Measurements from ENCODE around the gene APOO.
"Not testable (repeated sequence)": the region's sequence is repeated elsewhere in the genome, so short reads cannot be mapped to it uniquely, and the experiment has no call there.

APOO gene

DNA sequence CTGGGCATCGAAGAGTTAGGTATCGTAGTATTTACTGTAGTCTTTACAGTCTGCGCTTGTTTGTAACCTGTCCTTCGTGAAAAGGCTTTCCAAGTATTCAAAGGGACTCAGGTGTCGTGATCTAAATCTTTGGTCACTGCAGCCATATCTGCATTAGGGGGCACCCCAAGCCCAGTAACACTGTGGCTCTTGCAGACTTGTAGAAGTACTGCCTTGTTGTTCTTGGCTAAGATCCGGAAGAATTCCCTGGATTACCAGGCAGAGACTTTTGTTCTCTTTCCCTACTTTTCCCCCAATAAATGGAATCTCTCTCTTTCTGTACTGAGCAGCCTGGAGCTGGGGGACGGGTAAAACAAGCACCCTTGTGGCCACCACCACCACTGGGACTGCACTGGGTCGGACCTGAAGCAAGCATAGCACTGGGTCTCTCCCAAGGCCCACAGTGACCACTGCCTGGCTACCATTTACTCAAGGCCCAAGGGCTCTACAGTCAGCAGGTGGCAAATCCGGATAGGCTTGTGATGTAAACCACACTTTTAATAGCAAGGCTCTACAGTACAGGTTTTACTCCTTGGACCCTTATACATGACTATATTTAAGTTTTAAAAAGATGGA is 12.1 kb upstream of the APOO start:
- H3K27ac Mint-ChIP-seq: no peak overlapping the region
- no peaks in the 10 kb centered on the region for H3K27me3 Mint-ChIP-seq
- no peak for ATAC-seq
- no peak overlapping the region for H3K4me3 Mint-ChIP-seq
- no peaks in the 10 kb centered on the region for H3K9me3 Mint-ChIP-seq
- H3K36me3 Mint-ChIP-seq: no peaks in the 10 kb centered on the region
- H3K4me1 Mint-ChIP-seq: no peaks in the 10 kb centered on the region

DNA sequence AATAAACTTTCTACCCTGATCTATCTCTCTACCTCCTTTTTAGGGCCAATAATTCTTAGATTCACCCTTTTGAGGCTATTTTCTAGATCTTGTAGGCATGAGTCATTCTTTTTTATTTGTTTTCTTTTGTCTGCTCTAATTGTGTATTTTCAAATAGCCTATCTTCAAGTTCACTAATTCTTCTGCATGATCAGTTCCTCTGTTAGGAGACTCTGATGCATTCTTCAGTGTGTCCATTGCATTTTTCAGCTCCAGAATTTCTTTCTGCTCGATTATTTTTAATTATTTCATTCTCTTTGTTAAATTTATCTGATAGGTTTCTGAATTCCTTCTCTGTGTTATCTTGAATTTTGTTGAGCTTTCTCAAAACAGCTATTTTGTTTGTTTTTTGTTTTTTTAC is 11.4 kb upstream of the APOO start:
- no peak overlapping the region for H3K27ac Mint-ChIP-seq
- no peaks in the 10 kb centered on the region for H3K27me3 Mint-ChIP-seq
- no peaks in the 10 kb centered on the region for H3K36me3 Mint-ChIP-seq
- no peak for ATAC-seq
- no peaks in the 10 kb centered on the region for H3K4me1 Mint-ChIP-seq
- no peak overlapping the region for H3K4me3 Mint-ChIP-seq
- H3K9me3 Mint-ChIP-seq: no peaks in the 10 kb centered on the region

DNA sequence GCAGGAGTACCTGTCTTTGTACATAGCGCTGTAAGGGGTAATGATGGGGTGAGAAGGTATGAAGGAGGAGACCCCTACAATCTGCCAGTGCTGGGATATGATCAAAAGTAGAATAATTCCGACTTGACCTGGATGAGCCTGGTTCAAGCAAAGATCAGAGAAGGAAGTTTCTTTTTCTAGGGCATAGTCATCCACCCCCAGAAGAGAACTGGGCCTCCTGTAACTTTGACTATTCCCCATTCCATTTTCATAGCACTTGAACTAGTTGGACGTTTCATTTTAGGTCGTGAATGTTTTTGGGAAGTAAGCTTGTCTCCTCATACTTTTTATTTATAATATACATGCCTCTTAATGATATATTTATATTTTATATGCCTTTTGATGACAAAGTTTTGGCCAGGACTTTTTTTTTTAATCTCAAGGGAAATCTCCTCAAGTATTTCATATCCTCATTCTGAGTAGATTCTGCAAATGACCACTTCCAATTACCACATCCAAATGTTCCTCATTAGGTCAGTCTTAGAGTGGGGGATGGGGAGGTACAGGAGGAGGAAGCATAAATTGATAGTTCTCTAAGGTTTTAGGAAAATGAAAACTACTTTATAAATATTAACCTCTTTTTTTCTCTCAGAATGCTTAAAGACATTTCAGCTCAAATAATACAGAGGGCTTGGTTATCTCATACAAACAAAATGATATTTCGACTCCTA is 3.5 kb upstream of the APOO start:
- ATAC-seq: no peak
- Mint-ChIP-seq H3K27me3 (no peaks in the 10 kb centered on the region), H3K27ac (no peak overlapping the region), H3K9me3 (no peaks in the 10 kb centered on the region), H3K4me3 (no peak overlapping the region), H3K36me3 (no peaks in the 10 kb centered on the region), H3K4me1 (peaks cover 6% of the 10 kb centered on the region)

DNA sequence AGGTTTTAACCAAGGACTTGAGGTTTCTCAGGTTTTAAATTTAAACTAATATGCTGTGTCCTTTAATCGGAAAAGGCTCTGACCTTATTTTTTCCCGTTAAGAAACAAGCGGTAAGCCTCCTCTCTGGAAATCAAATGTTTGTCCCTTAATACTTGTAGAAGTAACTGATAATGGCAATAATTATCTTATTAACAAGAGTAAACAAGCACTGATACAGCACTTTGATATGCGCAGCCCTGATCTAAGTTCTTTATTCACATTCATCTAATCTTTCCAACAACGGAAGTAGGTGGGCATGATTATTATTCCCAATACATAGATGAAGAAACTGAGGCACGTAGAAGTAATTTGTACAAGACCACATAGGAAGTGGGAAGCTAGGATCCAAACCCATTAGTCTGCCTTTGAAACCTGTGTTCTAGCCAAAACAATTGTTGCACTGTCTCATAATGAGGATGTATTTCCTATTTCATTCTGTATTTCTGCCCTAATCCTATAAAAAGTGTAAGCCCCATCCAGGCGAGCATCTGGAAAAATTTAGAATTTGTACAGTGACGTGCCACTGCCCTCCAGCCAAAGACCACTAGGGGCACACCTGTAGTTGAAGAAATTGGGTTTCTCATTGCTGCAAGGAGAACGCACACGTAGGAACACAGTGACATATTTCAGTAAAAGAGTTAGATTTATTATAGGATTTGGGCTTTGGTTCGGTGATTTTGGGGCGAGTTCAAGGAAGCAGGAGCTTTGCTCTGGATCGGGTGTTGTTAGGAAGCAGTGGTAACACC is 674 bp upstream of the APOO start:
- no peak for ATAC-seq
- H3K9me3 Mint-ChIP-seq: no peaks in the 10 kb centered on the region

DNA sequence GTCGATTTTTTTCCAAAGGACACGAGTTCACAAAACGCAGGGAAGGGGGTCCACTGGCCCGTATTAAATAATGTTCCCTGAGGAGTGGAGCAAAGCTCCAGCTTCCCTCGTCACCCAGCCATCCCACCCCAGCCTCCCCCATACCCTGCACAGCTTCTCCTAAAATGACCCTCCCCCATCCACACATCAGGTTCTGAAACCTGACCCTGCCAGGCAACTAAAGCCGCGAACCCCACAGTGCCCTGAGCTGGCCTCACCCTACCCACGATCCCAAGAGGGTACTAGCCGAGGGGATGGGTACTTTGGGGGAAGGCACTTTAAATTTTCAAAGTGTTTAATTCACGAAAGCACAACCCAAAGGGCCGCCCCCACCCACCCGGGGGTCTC is 634 bp downstream of the APOO start:
- Mint-ChIP-seq H3K4me3 (peak overlapping the region; percentile 83), H3K27me3 (no peaks in the 10 kb centered on the region), H3K27ac (peak overlapping the region; percentile 73), H3K4me1 (peaks cover 6% of the 10 kb centered on the region), H3K36me3 (no peaks in the 10 kb centered on the region), H3K9me3 (no peaks in the 10 kb centered on the region)
- ATAC-seq: no peak

More for the DNA sequence above, 674 bp upstream of the APOO start:
- Mint-ChIP-seq H3K27ac (peak overlapping the region; percentile 73), H3K4me1 (peaks cover 6% of the 10 kb centered on the region), H3K36me3 (no peaks in the 10 kb centered on the region), H3K27me3 (no peaks in the 10 kb centered on the region), H3K4me3 (peak overlapping the region; percentile 83)

DNA sequence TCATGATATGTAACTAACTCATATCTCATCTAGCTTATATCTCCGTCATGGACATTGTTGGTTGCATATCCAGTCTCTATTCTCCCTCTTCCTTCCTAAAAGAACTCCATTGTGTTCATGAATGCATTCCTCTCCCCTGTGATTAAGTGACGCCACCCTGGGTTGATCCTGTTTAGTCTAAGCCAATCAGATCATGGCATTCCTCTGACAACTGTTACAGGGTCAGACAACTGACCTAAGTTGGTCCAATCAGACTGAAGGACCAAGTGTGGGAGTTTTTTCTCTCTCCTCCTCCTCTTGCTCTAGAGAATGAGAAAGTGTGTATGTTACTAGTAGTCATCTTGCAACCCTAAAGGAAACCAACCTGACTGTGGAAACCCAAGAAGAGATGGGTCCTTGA is 3.6 kb downstream of the APOO start:
- Mint-ChIP-seq H3K27ac (peak overlapping the region; percentile 17), H3K9me3 (no peaks in the 10 kb centered on the region), H3K27me3 (no peaks in the 10 kb centered on the region), H3K4me1 (peaks cover 6% of the 10 kb centered on the region), H3K4me3 (no peak overlapping the region), H3K36me3 (no peaks in the 10 kb centered on the region)
- ATAC-seq: no peak

DNA sequence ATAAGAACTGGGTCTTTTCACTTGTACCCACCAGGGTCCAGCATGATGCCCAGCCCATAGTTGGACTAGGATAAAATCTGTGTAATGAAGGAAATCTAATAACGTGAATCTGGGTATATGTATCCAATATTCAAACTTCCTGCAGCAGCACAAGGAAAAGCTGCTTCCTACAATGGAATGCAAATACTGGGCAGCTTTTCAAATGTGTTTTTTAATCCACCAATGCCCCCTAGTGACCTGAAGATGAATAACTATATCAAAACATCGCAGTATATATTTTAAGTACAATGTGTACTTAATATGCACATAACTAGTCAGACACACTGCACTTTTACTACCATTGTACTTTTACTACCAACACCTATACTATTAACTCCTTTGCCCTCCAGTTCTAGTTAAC is 5.3 kb downstream of the APOO start:
- no peak overlapping the region for H3K27ac Mint-ChIP-seq
- no peak overlapping the region for H3K4me3 Mint-ChIP-seq
- no peaks in the 10 kb centered on the region for H3K9me3 Mint-ChIP-seq
- no peaks in the 10 kb centered on the region for H3K27me3 Mint-ChIP-seq
- ATAC-seq: no peak
- no peaks in the 10 kb centered on the region for H3K36me3 Mint-ChIP-seq
- no peaks in the 10 kb centered on the region for H3K4me1 Mint-ChIP-seq

DNA sequence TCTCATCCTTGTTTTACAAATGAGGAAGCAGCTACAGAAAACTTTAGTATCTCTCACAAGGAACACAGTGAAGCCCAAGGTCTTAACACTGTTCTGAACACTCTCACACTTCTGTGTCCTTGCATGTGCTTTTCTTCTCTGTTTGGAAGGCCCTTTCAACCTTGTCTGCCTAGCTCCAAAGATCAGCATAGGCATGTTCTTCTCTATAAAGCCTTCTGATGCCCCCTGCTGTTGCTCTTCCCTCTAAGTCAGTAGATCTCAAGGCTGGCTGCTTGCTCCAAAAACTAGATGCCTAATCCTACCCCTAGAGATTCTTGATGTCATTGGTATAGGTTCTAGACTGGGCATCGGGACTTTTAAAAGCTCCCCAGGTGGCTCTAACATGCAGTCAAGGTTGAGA is 5.9 kb downstream of the APOO start:
- ATAC-seq: peak; percentile 79
- Mint-ChIP-seq H3K27me3 (no peaks in the 10 kb centered on the region), H3K9me3 (no peaks in the 10 kb centered on the region), H3K36me3 (no peaks in the 10 kb centered on the region), H3K4me1 (no peaks in the 10 kb centered on the region), H3K4me3 (no peak overlapping the region), H3K27ac (no peak overlapping the region)

DNA sequence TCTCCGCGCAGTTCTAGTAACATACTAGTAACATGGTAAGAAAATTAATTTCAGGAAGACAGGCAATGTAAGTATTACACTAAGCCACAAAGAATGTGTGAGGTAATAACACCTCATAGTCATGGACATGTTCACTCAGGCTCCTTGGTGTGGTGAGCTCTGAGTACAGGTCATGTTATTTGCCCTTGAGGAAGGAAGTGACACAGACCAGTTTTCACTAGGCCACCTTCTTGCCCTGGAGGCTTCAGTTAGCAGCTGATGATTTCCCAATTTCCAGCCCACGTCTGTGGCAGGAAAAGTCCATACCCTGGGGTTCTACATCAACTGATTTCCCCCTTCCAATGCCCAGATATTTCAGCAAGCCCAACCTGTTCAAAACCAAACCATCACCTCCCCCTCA is 6.7 kb downstream of the APOO start:
- no peak overlapping the region for H3K27ac Mint-ChIP-seq
- no peak for ATAC-seq
- H3K27me3 Mint-ChIP-seq: no peaks in the 10 kb centered on the region
- no peaks in the 10 kb centered on the region for H3K9me3 Mint-ChIP-seq
- H3K4me3 Mint-ChIP-seq: no peak overlapping the region
- H3K4me1 Mint-ChIP-seq: no peaks in the 10 kb centered on the region
- no peaks in the 10 kb centered on the region for H3K36me3 Mint-ChIP-seq

DNA sequence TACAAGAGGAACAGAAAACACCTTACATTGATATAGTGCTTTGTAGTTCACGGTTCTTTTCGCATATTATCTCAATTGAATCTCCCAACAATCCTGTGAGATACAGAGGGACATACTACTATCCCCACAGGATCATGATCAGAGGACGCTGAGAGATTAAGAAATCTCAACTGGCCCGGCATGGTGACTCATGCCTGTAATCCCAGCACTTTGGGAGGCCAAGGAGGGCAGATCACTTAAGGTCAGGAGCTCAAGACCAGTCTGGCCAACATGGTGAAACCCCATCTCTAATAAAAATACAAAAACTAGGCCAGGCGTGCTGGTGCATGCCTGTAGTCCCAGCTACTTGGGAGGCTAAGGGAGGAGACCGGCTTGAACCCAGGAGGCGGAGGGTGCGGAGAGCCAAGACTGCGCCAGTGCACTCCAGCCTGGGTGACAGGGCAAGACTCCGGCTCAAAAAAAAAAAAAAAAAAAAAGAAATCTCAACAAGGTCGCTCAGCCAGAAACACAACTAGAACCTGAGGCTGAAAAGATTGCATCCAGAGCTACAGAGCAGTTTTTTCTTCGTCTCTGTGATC is 7.4 kb downstream of the APOO start:
- Mint-ChIP-seq H3K36me3 (no peaks in the 10 kb centered on the region), H3K27ac (no peak overlapping the region), H3K4me3 (no peak overlapping the region)

DNA sequence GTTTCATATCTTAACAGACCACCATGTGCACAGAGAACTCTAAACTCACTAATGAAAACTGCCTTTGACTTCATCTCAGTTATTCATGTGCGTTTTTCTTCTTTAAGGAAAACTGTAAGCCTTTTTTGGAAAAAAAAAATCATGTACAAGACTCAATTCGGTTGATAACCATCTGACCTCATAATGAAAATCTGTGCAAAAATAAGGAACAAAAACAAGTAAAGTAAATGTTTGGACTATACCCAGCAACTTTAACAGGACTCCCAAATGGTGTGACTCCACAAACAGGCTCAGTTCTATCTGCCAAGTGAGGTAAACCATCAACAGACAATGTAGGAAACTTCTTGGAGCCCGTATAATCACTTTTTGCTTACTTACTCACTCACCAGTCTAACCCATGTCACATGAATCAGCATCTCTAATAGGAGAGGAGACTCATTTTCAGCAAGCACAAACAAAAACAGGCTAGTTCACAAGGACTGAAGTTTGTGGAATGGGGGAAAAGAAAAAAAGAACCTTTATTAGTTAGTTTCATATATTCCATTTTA is 9.3 kb downstream of the APOO start:
- ATAC-seq: no peak
- Mint-ChIP-seq H3K36me3 (no peaks in the 10 kb centered on the region), H3K4me3 (no peak overlapping the region), H3K27me3 (no peaks in the 10 kb centered on the region), H3K4me1 (no peaks in the 10 kb centered on the region), H3K9me3 (no peaks in the 10 kb centered on the region), H3K27ac (no peak overlapping the region)

More for the DNA sequence above, 7.4 kb downstream of the APOO start:
- ATAC-seq: no peak
- Mint-ChIP-seq H3K9me3 (no peaks in the 10 kb centered on the region), H3K27me3 (no peaks in the 10 kb centered on the region), H3K4me1 (no peaks in the 10 kb centered on the region)

DNA sequence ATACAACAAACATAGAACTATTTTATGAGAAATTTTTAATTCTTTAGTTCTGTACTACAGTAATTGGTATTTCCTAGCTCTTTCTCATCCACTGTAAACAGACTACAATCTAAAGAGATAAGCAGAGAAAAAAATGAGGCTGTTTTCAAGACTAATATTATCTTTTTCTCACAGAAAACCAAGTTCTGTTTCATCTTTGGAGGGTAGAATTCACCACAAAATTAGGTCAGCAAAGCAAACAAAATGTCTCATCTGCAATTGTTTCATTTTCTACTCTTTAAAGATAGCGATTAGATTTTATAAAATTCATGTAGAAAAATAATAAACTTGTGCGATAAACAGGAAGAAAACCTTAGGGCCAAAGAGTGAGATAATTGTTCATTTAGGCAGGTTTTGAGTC is 10.8 kb downstream of the APOO start:
- Mint-ChIP-seq H3K9me3 (no peaks in the 10 kb centered on the region), H3K36me3 (no peaks in the 10 kb centered on the region)

DNA sequence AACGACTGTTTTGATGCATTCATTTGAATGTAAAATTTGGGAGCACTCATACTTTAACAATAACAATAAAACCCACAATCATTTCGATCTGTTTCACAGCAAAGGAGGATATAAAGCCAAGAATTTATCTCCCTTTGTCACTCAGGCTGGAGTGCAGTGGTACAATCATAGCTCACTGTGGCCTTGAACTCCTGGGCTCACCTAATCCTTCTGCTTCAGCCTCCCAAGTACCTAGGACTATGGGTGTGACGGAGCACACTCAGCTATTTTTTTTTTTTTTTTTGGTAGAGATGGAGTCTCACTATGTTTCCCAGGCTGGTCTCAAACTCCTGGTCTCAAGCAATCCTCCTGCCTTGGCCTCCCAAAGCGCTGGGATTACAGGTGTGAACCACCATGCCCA is 11.2 kb downstream of the APOO start:
- H3K4me1 Mint-ChIP-seq, ATAC-seq, H3K4me3 Mint-ChIP-seq, H3K27ac Mint-ChIP-seq, H3K27me3 Mint-ChIP-seq, H3K9me3 Mint-ChIP-seq, H3K36me3 Mint-ChIP-seq: not testable (repeated sequence)

More for the DNA sequence above, 10.8 kb downstream of the APOO start:
- no peak overlapping the region for H3K4me3 Mint-ChIP-seq
- no peak overlapping the region for H3K27ac Mint-ChIP-seq
- H3K4me1 Mint-ChIP-seq: no peaks in the 10 kb centered on the region
- H3K27me3 Mint-ChIP-seq: no peaks in the 10 kb centered on the region
- no peak for ATAC-seq

DNA sequence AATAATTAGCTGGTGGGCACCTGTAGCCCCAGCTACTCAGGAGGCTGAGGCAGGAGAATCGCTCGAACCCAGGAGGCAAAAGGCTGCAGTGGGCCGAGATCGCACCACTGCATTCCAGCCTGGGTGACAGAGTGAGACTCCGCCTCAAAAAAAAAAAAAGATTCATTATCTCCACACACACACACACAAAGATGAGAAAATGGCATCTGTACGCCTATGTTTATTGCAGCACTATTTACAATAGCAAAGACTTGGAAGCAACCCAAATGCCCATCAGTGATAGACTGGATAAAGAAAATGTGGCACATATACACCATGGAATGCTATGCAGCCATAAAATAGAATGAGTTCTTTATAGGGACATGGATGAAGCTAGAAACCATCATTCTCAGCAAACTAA is 12.7 kb downstream of the APOO start:
- H3K4me1 Mint-ChIP-seq, ATAC-seq, H3K27me3 Mint-ChIP-seq, H3K4me3 Mint-ChIP-seq, H3K36me3 Mint-ChIP-seq, H3K27ac Mint-ChIP-seq, H3K9me3 Mint-ChIP-seq: not testable (repeated sequence)

DNA sequence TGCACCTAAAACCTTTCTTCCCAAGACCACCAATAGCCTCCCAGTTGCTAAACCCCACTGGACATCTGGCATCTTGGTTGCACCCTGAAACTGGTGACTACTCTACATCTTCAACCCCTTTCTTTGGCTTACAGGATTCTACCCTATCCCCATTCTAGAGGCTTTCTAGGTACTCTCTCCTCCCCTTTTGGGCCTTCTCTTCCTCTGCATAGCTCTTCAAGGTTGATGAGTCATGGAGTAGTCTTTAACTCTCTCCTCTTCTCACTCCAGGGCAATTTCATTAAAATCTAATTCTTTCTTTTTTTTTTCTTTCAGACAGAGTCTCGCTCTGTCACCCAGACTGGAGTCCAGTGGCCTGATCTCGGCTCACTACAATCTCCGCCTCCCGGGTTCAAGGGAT is 16.8 kb downstream of the APOO start:
- ATAC-seq: no peak
- Mint-ChIP-seq H3K4me3 (no peak overlapping the region), H3K4me1 (no peaks in the 10 kb centered on the region), H3K27me3 (no peaks in the 10 kb centered on the region), H3K27ac (no peak overlapping the region), H3K36me3 (no peaks in the 10 kb centered on the region), H3K9me3 (no peaks in the 10 kb centered on the region)

Data from stimulated activated memory B cell treated with anti-CD40 and anti-IgM and Interleukin-4, amounts not matched to agents 10 μg/mL and 1 μg/mL and 100 μg/mL, for 72 hours (primary cell).